Natural killer cell treated with Interleukin-12 subunit alpha and Interleukin-12 subunit beta and Interleukin-15 and Interleukin-18, amount 100 ng/mL, for 72 hours (primary cell): ENCODE results near the gene IFI30. TPM values are rescaled to one million over a fixed set of nuclear protein-coding genes. Genes with fewer than 3 reads are reported as not detected.

Experiments used
- ATAC-seq, 2 donors: fragments of 150-1000 bp; cut with Tn5 transposase in 1 of 2; sonication (Bioruptor Pico), chemical (Tn5 transposase) in 1 of 2; 2 replicates each; pipeline ENCODE4 v1.10.0; 2021
- DNase-seq: peaks from one replicate; pipeline ENCODE4 v3.0.0; 2022; ENCODE audit warnings: low spot score
- H3K27ac Mint-ChIP-seq, 2 donors: 1 replicate in 1 of 2; 2 replicates in 1 of 2; pipeline ENCODE4 v1.8.0; 2022; ENCODE audit warnings: mixed read lengths in 2 of 2, mild to moderate bottlenecking in 1 of 2, moderate library complexity in 1 of 2
- H3K27me3 Mint-ChIP-seq, 2 donors: 1 replicate in 1 of 2; 2 replicates in 1 of 2; pipeline ENCODE4 v1.8.0; 2022; ENCODE audit warnings: mixed read lengths in 2 of 2
- H3K36me3 Mint-ChIP-seq: one replicate; pipeline ENCODE4 v1.8.0; 2022; ENCODE audit warnings: mixed read lengths
- H3K4me1 Mint-ChIP-seq, 2 donors: 1 replicate in 1 of 2; 2 replicates in 1 of 2; pipeline ENCODE4 v1.8.0; 2022; ENCODE audit warnings: low read depth in 2 of 2, mixed read lengths in 2 of 2, mild to moderate bottlenecking in 1 of 2
- H3K4me3 Mint-ChIP-seq: one replicate; pipeline ENCODE4 v1.8.0; 2022; ENCODE audit warnings: mixed read lengths
- H3K9me3 Mint-ChIP-seq: 2 replicates; pipeline ENCODE4 v1.8.0; 2022; ENCODE audit warnings: mixed read lengths
- total RNA-seq, 2 donors: library from RNA; stranded (reverse); gene quantifications; one replicate each; pipeline ENCODE4 v1.2.3, GENCODE V29; 2022

The IFI30 gene
- total RNA-seq, 2 donors from 2014 or later, result 76.2 to 139 TPM

DNA sequence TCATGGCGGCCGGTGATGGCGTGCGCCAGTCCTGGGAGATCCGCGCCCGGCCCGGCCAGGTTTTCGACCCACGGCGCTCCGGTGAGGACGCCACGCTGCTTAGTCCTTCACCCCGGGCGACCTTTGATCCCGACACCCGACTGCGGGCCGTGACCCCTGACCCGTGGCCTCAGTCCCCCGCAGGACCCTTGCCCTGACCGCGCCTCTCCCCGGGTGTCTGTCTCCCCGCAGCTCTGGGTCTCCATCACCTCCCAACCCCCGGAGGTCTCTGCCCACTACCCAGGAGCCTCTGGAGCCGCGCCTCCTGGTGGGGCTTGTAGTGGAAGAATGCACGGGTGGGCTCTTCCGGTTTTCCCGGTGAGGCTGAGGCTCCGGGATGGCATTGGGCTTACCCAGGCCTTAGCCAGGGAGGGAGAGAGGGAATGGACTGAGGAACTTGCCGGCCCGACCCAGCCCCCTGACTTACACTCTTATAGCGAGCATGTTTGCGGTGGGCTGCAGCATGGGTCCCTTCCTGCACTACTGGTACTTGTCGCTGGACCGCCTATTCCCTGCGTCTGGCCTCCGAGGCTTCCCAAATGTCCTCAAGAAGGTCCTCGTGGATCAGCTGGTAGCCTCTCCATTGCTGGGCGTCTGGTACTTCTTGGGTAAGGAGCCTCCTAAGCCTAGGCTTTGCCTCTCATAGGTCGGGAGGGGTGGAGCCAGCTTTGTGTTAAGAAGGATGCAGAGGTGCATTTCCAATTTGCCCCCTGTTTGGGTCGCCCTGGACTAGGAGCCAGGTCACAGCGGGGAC lies 20.0 kb downstream of the IFI30 start:
- DNase-seq (no peak), ATAC-seq (no peak)
- Mint-ChIP-seq H3K4me3 (peak overlapping the region; percentile 90), H3K36me3 (no peaks in the 10 kb centered on the region), H3K4me1 (peaks cover 25 to 27% of the 10 kb centered on the region in 2 donors), H3K27me3 (no peaks in the 10 kb centered on the region), H3K9me3 (no peaks in the 10 kb centered on the region), H3K27ac (peak overlapping the region; percentile 78 to 91)

DNA sequence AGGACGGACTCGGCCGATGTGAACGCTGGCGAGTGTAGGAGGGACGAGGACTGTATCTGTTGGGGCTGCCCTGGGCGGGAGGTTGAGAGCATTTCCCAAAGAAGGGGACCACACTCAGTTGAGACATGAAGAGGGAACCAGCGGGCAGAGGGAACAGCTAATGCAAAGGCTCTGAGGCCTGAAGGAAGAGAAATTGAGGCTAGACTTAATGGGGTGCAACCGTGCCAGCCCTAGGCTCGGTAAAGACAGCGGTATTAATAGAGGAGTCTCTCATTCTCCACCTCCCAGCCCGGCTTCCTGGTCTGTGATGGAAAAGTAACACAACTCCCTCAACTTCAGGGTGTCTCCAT lies 20.5 kb downstream of the IFI30 start:
- ATAC-seq, result no peak
- Mint-ChIP-seq H3K36me3 (no peaks in the 10 kb centered on the region), H3K27ac (peak overlapping the region in 1 of 2 donors; percentile 21)

DNA sequence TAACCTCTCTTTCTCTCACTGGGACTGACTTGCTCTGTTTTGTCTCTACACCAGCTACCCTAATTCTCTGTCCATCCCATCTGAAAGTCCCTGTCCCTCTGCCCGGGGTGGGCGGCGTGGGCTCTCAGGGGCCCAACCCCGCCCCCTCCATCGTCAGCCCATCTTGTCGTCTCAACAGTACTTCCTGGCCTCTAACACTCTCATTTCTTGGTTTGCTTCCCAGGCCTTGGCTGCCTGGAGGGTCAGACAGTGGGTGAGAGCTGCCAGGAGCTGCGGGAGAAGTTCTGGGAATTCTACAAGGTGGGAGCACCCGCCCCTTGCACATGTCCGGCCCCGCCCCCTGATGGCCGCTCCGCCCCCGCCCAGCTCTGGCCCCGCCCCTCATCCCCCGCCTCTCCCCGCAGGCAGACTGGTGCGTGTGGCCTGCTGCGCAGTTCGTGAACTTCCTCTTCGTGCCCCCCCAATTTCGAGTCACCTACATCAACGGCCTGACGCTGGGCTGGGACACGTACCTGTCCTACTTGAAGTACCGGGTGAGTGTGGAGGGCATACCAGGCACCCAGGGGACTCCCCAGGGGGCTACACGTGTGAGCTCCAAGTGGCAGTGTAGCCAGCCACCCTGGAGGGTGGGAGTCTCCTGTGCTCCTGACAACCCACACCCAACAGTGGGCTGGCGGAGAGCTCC lies 21.1 kb downstream of the IFI30 start:
- ATAC-seq (no peak), DNase-seq (no peak)
- Mint-ChIP-seq H3K27me3 (no peaks in the 10 kb centered on the region), H3K27ac (peak overlapping the region in 1 of 2 donors; percentile 21), H3K4me1 (peaks cover 25 to 27% of the 10 kb centered on the region in 2 donors), H3K36me3 (no peaks in the 10 kb centered on the region), H3K9me3 (no peaks in the 10 kb centered on the region), H3K4me3 (peak overlapping the region; percentile 90)

More for the DNA sequence above, 20.5 kb downstream of the IFI30 start:
- H3K4me3 Mint-ChIP-seq, result peak overlapping the region; percentile 90
- DNase-seq, result no peak
- H3K27me3 Mint-ChIP-seq, result no peaks in the 10 kb centered on the region
- no peaks in the 10 kb centered on the region for H3K9me3 Mint-ChIP-seq
- H3K4me1 Mint-ChIP-seq, result peaks cover 25 to 27% of the 10 kb centered on the region in 2 donors

DNA sequence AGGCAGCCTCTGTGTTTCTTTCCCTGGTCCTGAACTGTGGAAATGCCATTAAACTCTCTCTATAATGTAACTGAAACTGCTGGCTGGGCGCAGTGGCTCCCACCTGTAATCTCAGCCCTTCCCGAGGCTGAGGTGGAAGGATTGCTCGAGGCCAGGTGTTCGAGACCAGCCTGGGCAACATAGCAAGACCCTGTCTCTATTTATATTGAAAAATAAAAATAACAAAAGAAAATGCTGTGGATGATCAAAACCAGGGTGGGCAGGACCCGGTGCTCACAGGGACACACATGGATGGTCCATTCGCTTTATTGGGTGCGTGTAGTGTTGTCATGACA lies 22.9 kb downstream of the IFI30 start:
- DNase-seq (no peak), ATAC-seq (no peak)
- Mint-ChIP-seq H3K27ac (no peak overlapping the region), H3K9me3 (no peaks in the 10 kb centered on the region), H3K27me3 (no peaks in the 10 kb centered on the region), H3K4me1 (peaks cover 25 to 27% of the 10 kb centered on the region in 2 donors), H3K4me3 (peak overlapping the region; percentile 10), H3K36me3 (no peaks in the 10 kb centered on the region)

DNA sequence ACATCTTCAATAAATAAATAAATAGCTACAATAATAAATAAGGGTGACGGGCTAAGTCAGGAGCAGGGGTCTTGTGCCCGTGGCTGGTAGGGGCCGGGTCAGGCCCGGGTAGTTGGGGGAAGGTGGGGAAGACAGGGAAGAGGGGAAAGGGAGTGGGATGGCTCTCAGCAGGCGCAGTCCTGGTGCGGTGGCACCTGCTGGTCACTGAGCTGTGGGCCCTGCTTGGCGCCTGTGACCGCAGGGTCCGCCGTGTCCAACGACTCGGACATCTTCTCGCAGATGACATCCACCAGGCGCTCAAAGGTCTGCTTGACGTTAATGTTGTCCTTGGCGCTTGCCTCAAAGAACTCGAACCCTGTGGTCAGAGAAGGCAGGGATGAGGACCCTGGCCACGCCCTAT lies 23.7 kb downstream of the IFI30 start:
- Mint-ChIP-seq H3K27me3 (no peaks in the 10 kb centered on the region), H3K9me3 (no peaks in the 10 kb centered on the region), H3K4me3 (no peak overlapping the region), H3K4me1 (peaks cover 23 to 28% of the 10 kb centered on the region in 2 donors), H3K27ac (no peak overlapping the region), H3K36me3 (no peaks in the 10 kb centered on the region)
- DNase-seq, result no peak
- no peak for ATAC-seq

DNA sequence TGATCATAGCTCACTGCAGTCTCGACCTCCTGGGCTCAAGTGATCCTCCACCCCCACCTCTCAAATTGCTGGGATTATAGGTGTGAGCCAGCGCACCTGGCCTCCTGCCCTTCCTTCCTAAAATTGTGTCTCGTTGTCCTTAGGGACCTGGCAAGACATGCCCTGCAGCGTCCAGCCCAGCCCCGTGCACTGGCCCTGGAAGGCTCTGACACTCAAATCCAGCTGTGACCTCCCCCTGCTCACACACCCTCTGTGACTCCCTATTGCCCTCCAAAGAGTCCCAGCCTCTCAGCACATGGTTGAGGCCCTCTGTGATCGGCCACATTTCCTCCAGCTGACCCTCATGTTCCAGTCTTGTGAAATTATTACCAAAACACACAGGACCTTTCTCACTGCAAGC lies 24.3 kb downstream of the IFI30 start:
- no peaks in the 10 kb centered on the region for H3K36me3 Mint-ChIP-seq
- no peak overlapping the region for H3K27ac Mint-ChIP-seq
- ATAC-seq, result no peak
- no peaks in the 10 kb centered on the region for H3K9me3 Mint-ChIP-seq
- no peak for DNase-seq
- no peak overlapping the region for H3K4me3 Mint-ChIP-seq
- H3K4me1 Mint-ChIP-seq, result peaks cover 23 to 25% of the 10 kb centered on the region in 2 donors
- H3K27me3 Mint-ChIP-seq, result no peaks in the 10 kb centered on the region

DNA sequence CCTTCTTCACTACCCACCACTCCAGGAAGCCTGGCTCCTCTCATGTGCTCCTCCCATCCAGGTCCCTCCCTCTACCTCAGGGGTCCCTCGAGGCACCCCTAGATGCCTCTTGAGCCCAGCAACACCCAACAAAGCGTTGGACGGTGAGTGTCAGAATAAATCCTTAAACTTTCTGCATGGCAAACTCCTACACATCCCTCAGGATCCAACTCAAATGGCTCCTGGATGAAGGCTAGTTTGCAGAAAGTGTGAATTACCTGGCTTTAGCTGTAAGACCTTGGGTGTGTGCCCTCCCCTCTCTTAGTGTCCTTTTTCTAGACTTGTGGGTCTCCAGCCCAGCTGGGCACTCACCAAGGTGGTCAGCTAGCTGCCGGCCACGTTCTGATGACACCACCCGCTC lies 24.8 kb downstream of the IFI30 start:
- Mint-ChIP-seq H3K9me3 (no peaks in the 10 kb centered on the region), H3K4me3 (no peak overlapping the region), H3K27me3 (no peaks in the 10 kb centered on the region), H3K4me1 (peaks cover 25 to 28% of the 10 kb centered on the region in 2 donors), H3K27ac (no peak overlapping the region), H3K36me3 (no peaks in the 10 kb centered on the region)
- ATAC-seq, result no peak
- no peak for DNase-seq

DNA sequence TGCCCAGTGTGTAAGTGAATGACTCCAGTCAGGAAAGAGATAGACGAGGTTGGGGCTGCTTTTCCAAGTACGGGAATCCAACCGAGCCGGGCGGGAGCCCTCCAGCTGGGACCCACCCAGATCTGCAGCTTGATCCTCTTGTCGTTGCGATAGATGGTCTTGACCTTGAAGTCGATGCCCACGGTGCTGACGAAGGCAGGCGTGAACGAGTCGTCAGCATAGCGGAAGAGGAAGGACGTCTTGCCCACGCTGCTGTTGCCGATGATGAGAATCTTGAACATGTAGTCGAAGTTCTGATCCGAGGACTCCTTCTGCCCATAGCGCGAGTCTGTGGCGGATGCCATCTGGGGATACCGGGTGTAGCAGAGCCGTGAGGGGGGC lies 28.8 kb downstream of the IFI30 start:
- peaks cover 0 to 2% of the 10 kb centered on the region in 2 donors for H3K27me3 Mint-ChIP-seq
- H3K9me3 Mint-ChIP-seq, result no peaks in the 10 kb centered on the region
- no peak for DNase-seq
- H3K36me3 Mint-ChIP-seq, result no peaks in the 10 kb centered on the region
- H3K27ac Mint-ChIP-seq, result no peak overlapping the region
- H3K4me1 Mint-ChIP-seq, result peaks cover 20 to 22% of the 10 kb centered on the region in 2 donors
- peak overlapping the region; percentile 44 for H3K4me3 Mint-ChIP-seq
- no peak for ATAC-seq

DNA sequence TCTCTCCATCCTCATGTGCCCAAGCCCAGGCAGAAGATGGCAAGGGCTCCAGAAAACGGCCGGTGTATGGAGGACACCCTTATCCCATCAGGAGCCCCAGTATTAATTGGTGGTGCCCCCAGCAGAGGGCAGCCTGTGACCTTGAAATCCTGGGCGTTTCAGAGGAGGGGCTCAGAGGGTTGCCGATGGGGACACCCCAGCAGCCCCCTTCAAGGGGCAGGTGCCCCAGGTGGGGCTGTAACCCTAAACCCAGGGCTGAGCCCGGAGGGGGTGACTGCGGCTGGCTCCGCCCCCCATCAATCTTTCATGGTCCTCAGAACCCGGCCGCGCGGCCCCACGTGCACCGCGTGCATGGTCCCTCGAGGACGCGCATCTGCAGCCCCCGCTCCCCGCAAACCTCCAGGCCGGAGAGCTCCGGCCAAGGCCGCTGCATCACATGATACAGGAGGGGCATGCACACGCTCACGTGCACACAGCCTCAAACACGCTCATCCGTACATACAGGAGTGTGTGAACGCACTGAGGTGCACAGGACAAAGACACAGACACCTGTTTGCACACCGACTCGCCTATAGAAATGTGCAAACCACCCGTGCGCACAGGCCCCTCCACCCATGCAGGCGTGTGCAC lies 29.3 kb downstream of the IFI30 start:
- Mint-ChIP-seq H3K4me3 (peak overlapping the region; percentile 84), H3K27ac (no peak overlapping the region), H3K4me1 (peaks cover 19 to 22% of the 10 kb centered on the region in 2 donors), H3K27me3 (peaks cover 0 to 2% of the 10 kb centered on the region in 2 donors), H3K9me3 (no peaks in the 10 kb centered on the region), H3K36me3 (no peaks in the 10 kb centered on the region)
- no peak for DNase-seq
- ATAC-seq, result no peak

DNA sequence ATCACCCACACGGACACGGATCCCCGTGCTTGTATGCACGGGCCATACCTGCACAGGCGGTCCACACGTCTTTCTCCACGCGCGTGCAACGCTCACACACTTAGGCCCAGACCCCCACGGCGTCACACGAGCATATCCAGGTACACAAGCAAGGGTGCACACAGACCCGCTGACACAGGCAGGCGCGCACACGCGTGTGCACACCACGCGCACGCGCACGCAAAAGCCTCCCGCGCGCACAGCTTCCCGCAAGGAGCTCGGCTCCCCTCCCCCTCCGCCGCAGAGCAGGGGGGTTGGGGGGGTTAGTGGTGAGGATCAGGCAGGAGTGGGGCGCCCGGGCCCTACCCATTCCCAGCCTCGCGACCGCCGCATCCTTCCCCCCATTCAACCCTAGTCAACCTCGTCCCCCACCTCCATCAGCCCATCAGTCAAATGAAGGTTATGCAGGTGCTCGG lies 29.8 kb downstream of the IFI30 start:
- ATAC-seq, result no peak
- Mint-ChIP-seq H3K4me3 (peak overlapping the region; percentile 84), H3K36me3 (no peaks in the 10 kb centered on the region), H3K27ac (peak overlapping the region in 1 of 2 donors; percentile 97), H3K9me3 (no peaks in the 10 kb centered on the region), H3K27me3 (peaks cover 0 to 3% of the 10 kb centered on the region in 2 donors), H3K4me1 (peaks cover 16 to 22% of the 10 kb centered on the region in 2 donors)
- peak; percentile 69 for DNase-seq

DNA sequence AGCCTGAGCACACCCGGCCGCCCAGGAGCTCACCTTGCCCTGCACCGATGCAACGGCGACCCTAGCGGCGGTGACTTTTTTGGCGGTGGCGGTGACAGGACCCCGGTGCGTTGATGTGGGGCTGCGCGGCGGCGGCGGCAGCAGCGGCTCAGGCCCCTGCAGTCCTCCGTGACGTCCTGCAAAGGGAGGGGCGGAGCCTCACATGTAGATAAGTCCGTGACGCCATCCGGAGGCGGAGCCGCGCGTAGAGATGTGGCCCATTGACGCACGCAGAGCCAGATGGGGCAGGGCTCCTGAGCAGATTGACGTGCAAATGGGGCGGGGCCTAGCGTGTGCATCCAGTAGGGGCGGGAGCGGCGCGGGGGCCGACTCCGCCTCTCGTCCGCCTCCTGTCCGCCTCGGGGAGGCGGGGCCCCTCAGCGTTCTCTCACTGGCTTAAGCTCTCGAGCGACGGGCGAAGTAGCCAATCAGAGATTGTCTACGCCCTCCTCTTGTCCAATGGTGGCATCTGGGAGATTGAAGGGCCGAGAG lies 30.3 kb downstream of the IFI30 start, which contains the start of gene RAB3A:
TSS of gene RAB3A (minus strand) at position 180 of the 531 bp plus-strand sequence. CDS start 1,302 bp downstream, outside the sequence.
- no peaks in the 10 kb centered on the region for H3K36me3 Mint-ChIP-seq
- H3K9me3 Mint-ChIP-seq, result no peaks in the 10 kb centered on the region
- H3K4me3 Mint-ChIP-seq, result peak within 1 kb of the TSS; percentile 84
- peaks cover 16 to 22% of the 10 kb centered on the region in 2 donors for H3K4me1 Mint-ChIP-seq
- peak within 1 kb of the TSS; percentile 61 to 97 for H3K27ac Mint-ChIP-seq
- peaks cover 0 to 7% of the 10 kb centered on the region in 2 donors for H3K27me3 Mint-ChIP-seq
- DNase-seq (peak; percentile 100), ATAC-seq (peak; percentile 97 to 98)

DNA sequence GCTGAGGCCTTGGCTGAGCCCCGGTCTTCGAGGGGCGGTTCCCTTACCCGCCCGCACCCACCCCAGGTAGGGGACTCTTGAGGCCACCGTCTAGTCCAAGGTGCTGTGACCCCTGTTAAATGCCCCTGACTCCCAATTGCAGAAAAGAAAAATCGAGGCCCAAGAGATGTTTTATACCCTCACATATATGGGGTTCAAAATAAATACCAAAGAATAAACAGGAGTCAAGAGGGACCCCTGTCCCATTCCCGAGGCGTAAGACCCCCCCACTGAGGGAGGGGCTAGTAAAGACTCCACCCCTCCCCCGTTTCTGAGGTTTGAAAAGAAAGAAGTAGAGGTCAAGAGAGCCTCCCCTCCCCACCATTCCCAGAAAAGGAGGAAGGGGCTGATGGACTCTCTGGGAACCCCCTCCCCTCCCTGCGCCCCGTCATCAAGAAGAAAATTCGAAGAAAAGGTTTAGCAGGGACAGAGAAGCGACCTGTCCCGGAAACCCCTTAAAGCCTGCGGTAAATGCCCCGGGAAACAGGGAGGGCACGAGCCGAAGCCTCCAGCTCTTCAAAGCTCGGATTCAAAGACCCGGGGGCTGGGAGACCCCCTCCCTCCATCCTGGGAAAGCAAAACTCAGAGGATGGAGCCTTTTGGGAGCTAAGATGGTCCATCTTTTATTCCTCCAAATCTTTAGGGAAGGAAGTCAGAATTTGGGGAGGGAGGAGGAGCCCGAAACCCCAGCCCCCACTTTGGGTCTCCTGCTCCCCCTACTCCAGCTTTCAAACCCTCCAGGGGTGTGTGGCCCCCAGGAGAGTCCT lies 31.0 kb downstream of the IFI30 start:
- Mint-ChIP-seq H3K36me3 (no peaks in the 10 kb centered on the region), H3K9me3 (no peaks in the 10 kb centered on the region), H3K4me3 (peak overlapping the region; percentile 84), H3K4me1 (peaks cover 16 to 22% of the 10 kb centered on the region in 2 donors), H3K27me3 (peaks cover 0 to 7% of the 10 kb centered on the region in 2 donors), H3K27ac (peak overlapping the region; percentile 61 to 97)
- ATAC-seq (no peak), DNase-seq (no peak)
